ENCODE results near the gene AFAP1.

Gene AFAP1

GRCh38 chr4:7983296-7983695 lies 43.6 kb upstream of the AFAP1 start:
- TF ChIP-seq CTCF (conservative IDR thresholded peaks at IDR 0.05; ENCODE audit: low read depth, low read length) = no peak
- no peak overlapping the region for H3K4me3 ChIP-seq (ENCODE audit: low read length)
- no peak for DNase-seq (ENCODE audit: low read depth)

- no peak for DNase-seq (ENCODE audit: low read depth)
- no peak overlapping the region for H3K4me3 ChIP-seq (ENCODE audit: low read length)
- TF ChIP-seq CTCF (conservative IDR thresholded peaks at IDR 0.05; ENCODE audit: low read depth, low read length) = no peak
Measured at GRCh38 chr4:7981738-7982394, 42.2 kb upstream of the AFAP1 start.

GRCh38 chr4:7980036-7980435 lies 40.4 kb upstream of the AFAP1 start:
- no peak for DNase-seq (ENCODE audit: low read depth)
- TF ChIP-seq CTCF (conservative IDR thresholded peaks at IDR 0.05; ENCODE audit: low read depth, low read length) = no peak
- no peak overlapping the region for H3K4me3 ChIP-seq (ENCODE audit: low read length)

- no peak for TF ChIP-seq CTCF (conservative IDR thresholded peaks at IDR 0.05; ENCODE audit: low read depth, low read length)
- DNase-seq (ENCODE audit: low read depth) = no peak
- no peak overlapping the region for H3K4me3 ChIP-seq (ENCODE audit: low read length)
Measured at GRCh38 chr4:7979652-7979968, 39.9 kb upstream of the AFAP1 start.

- no peak for TF ChIP-seq CTCF (conservative IDR thresholded peaks at IDR 0.05; ENCODE audit: low read depth, low read length)
- DNase-seq (ENCODE audit: low read depth) = no peak
- no peak overlapping the region for H3K4me3 ChIP-seq (ENCODE audit: low read length)
Measured at GRCh38 chr4:7978907-7979651, 39.4 kb upstream of the AFAP1 start.

GRCh38 chr4:7978489-7978888 lies 38.8 kb upstream of the AFAP1 start:
- no peak overlapping the region for H3K4me3 ChIP-seq (ENCODE audit: low read length)
- no peak for DNase-seq (ENCODE audit: low read depth)
- TF ChIP-seq CTCF (conservative IDR thresholded peaks at IDR 0.05; ENCODE audit: low read depth, low read length) = no peak

- no peak for TF ChIP-seq CTCF (conservative IDR thresholded peaks at IDR 0.05; ENCODE audit: low read depth, low read length)
- H3K4me3 ChIP-seq (ENCODE audit: low read length) = no peak overlapping the region
- no peak for DNase-seq (ENCODE audit: low read depth)
Measured at GRCh38 chr4:7976634-7977033, 37.0 kb upstream of the AFAP1 start.

Measured in retinal pigment epithelial cell (primary cell).